Natural killer cell treated with Interleukin-12 subunit alpha and Interleukin-12 subunit beta and Interleukin-15 and Interleukin-18, amount 100 ng/mL, for 72 hours (primary cell): Measurements from ENCODE around the gene SCRN2. TPM values are rescaled to one million over a fixed set of nuclear protein-coding genes. Genes with fewer than 3 reads are reported as not detected.

Source experiments
- ATAC-seq, 2 donors: fragments of 150-1000 bp; cut with Tn5 transposase in 1 of 2; sonication (Bioruptor Pico), chemical (Tn5 transposase) in 1 of 2; 2 replicates each; pipeline ENCODE4 v1.10.0; 2021
- DNase-seq: peaks from one replicate; pipeline ENCODE4 v3.0.0; 2022; ENCODE audit warnings: low spot score
- H3K27ac Mint-ChIP-seq, 2 donors: 1 replicate in 1 of 2; 2 replicates in 1 of 2; pipeline ENCODE4 v1.8.0; 2022; ENCODE audit warnings: mixed read lengths in 2 of 2, mild to moderate bottlenecking in 1 of 2, moderate library complexity in 1 of 2
- H3K27me3 Mint-ChIP-seq, 2 donors: 1 replicate in 1 of 2; 2 replicates in 1 of 2; pipeline ENCODE4 v1.8.0; 2022; ENCODE audit warnings: mixed read lengths in 2 of 2
- H3K36me3 Mint-ChIP-seq: one replicate; pipeline ENCODE4 v1.8.0; 2022; ENCODE audit warnings: mixed read lengths
- H3K4me1 Mint-ChIP-seq, 2 donors: 1 replicate in 1 of 2; 2 replicates in 1 of 2; pipeline ENCODE4 v1.8.0; 2022; ENCODE audit warnings: low read depth in 2 of 2, mixed read lengths in 2 of 2, mild to moderate bottlenecking in 1 of 2
- H3K4me3 Mint-ChIP-seq: one replicate; pipeline ENCODE4 v1.8.0; 2022; ENCODE audit warnings: mixed read lengths
- H3K9me3 Mint-ChIP-seq: 2 replicates; pipeline ENCODE4 v1.8.0; 2022; ENCODE audit warnings: mixed read lengths
- total RNA-seq, 2 donors: library from RNA; stranded (reverse); gene quantifications; one replicate each; pipeline ENCODE4 v1.2.3, GENCODE V29; 2022

SCRN2 gene
- total RNA-seq, 2 donors from 2014 or later = 18.1 to 23.5 TPM

- H3K27ac Mint-ChIP-seq = no peak overlapping the region
- H3K36me3 Mint-ChIP-seq = peaks cover 6% of the 10 kb centered on the region
- H3K4me3 Mint-ChIP-seq = no peak overlapping the region
- no peaks in the 10 kb centered on the region for H3K27me3 Mint-ChIP-seq
- DNase-seq (no peak), ATAC-seq (no peak)
- peaks cover 14 to 17% of the 10 kb centered on the region in 2 donors for H3K4me1 Mint-ChIP-seq
- no peaks in the 10 kb centered on the region for H3K9me3 Mint-ChIP-seq
Measured at GRCh38 chr17:47806026-47806912, 34.8 kb downstream of the SCRN2 start.

GRCh38 chr17:47804461-47804860 is 36.6 kb downstream of the SCRN2 start:
- no peaks in the 10 kb centered on the region for H3K4me1 Mint-ChIP-seq
- H3K27me3 Mint-ChIP-seq = no peaks in the 10 kb centered on the region
- no peak overlapping the region for H3K27ac Mint-ChIP-seq

GRCh38 chr17:47803751-47804150 is 37.3 kb downstream of the SCRN2 start:
- DNase-seq (no peak), ATAC-seq (no peak)
- H3K4me1 Mint-ChIP-seq = no peaks in the 10 kb centered on the region
- no peaks in the 10 kb centered on the region for H3K9me3 Mint-ChIP-seq
- H3K4me3 Mint-ChIP-seq = no peak overlapping the region
- H3K36me3 Mint-ChIP-seq = no peaks in the 10 kb centered on the region
- H3K27me3 Mint-ChIP-seq = no peaks in the 10 kb centered on the region
- no peak overlapping the region for H3K27ac Mint-ChIP-seq

More at GRCh38 chr17:47804461-47804860, 36.6 kb downstream of the SCRN2 start:
- no peak for ATAC-seq
- Mint-ChIP-seq H3K4me3 (no peak overlapping the region), H3K9me3 (no peaks in the 10 kb centered on the region), H3K36me3 (no peaks in the 10 kb centered on the region)
- no peak for DNase-seq

GRCh38 chr17:47803201-47803600 is 37.9 kb downstream of the SCRN2 start:
- Mint-ChIP-seq H3K27ac (no peak overlapping the region), H3K4me1 (no peaks in the 10 kb centered on the region), H3K27me3 (no peaks in the 10 kb centered on the region), H3K9me3 (no peaks in the 10 kb centered on the region), H3K4me3 (no peak overlapping the region), H3K36me3 (no peaks in the 10 kb centered on the region)
- ATAC-seq = no peak
- DNase-seq = no peak

GRCh38 chr17:47802341-47803022 is 38.6 kb downstream of the SCRN2 start:
- Mint-ChIP-seq H3K36me3 (no peaks in the 10 kb centered on the region), H3K27ac (no peak overlapping the region), H3K27me3 (peaks cover 0 to 2% of the 10 kb centered on the region in 2 donors), H3K4me3 (no peak overlapping the region), H3K9me3 (no peaks in the 10 kb centered on the region), H3K4me1 (no peaks in the 10 kb centered on the region)
- no peak for DNase-seq
- ATAC-seq = peak; percentile 79 to 83

- H3K9me3 Mint-ChIP-seq = no peaks in the 10 kb centered on the region
- H3K27me3 Mint-ChIP-seq = peaks cover 0 to 3% of the 10 kb centered on the region in 2 donors
- H3K27ac Mint-ChIP-seq = no peak overlapping the region
- no peak overlapping the region for H3K4me3 Mint-ChIP-seq
- ATAC-seq = peak in 1 of 2 donors; percentile 12
- no peaks in the 10 kb centered on the region for H3K36me3 Mint-ChIP-seq
- DNase-seq = no peak
- no peaks in the 10 kb centered on the region for H3K4me1 Mint-ChIP-seq
Measured at GRCh38 chr17:47801906-47802305, 39.2 kb downstream of the SCRN2 start.

- Mint-ChIP-seq H3K36me3 (no peaks in the 10 kb centered on the region), H3K9me3 (no peaks in the 10 kb centered on the region), H3K4me1 (no peaks in the 10 kb centered on the region), H3K27ac (no peak overlapping the region), H3K4me3 (no peak overlapping the region), H3K27me3 (peaks cover 0 to 3% of the 10 kb centered on the region in 2 donors)
- ATAC-seq (no peak), DNase-seq (no peak)
Measured at GRCh38 chr17:47801176-47801765, 39.8 kb downstream of the SCRN2 start.

- Mint-ChIP-seq H3K36me3 (no peaks in the 10 kb centered on the region), H3K27ac (no peak overlapping the region), H3K4me1 (no peaks in the 10 kb centered on the region), H3K27me3 (peaks cover 0 to 3% of the 10 kb centered on the region in 2 donors), H3K4me3 (no peak overlapping the region), H3K9me3 (no peaks in the 10 kb centered on the region)
- ATAC-seq (no peak), DNase-seq (no peak)
Measured at GRCh38 chr17:47800686-47801085, 40.4 kb downstream of the SCRN2 start.

GRCh38 chr17:47797797-47798196 is 43.3 kb downstream of the SCRN2 start:
- Mint-ChIP-seq H3K27me3 (peaks cover 7 to 13% of the 10 kb centered on the region in 2 donors), H3K4me3 (no peak overlapping the region), H3K4me1 (no peaks in the 10 kb centered on the region), H3K27ac (no peak overlapping the region), H3K9me3 (no peaks in the 10 kb centered on the region), H3K36me3 (no peaks in the 10 kb centered on the region)
- no peak for DNase-seq
- no peak for ATAC-seq

GRCh38 chr17:47792979-47793378 is 48.1 kb downstream of the SCRN2 start:
- ATAC-seq = no peak
- Mint-ChIP-seq H3K4me1 (peaks cover 6 to 11% of the 10 kb centered on the region in 2 donors), H3K27ac (no peak overlapping the region), H3K9me3 (no peaks in the 10 kb centered on the region), H3K36me3 (peaks cover 5% of the 10 kb centered on the region), H3K27me3 (peaks cover 29 to 31% of the 10 kb centered on the region in 2 donors), H3K4me3 (no peak overlapping the region)
- DNase-seq = no peak

GRCh38 chr17:47792457-47792856 is 48.6 kb downstream of the SCRN2 start:
- ATAC-seq (no peak), DNase-seq (no peak)
- no peaks in the 10 kb centered on the region for H3K9me3 Mint-ChIP-seq
- no peak overlapping the region for H3K4me3 Mint-ChIP-seq
- peaks cover 6 to 11% of the 10 kb centered on the region in 2 donors for H3K4me1 Mint-ChIP-seq
- peaks cover 5% of the 10 kb centered on the region for H3K36me3 Mint-ChIP-seq
- no peak overlapping the region for H3K27ac Mint-ChIP-seq
- H3K27me3 Mint-ChIP-seq = peaks cover 31 to 34% of the 10 kb centered on the region in 2 donors

GRCh38 chr17:47791025-47791424 is 50.0 kb downstream of the SCRN2 start:
- H3K36me3 Mint-ChIP-seq = peaks cover 5% of the 10 kb centered on the region
- no peak overlapping the region for H3K27ac Mint-ChIP-seq
- no peak for DNase-seq
- H3K27me3 Mint-ChIP-seq = peaks cover 30 to 35% of the 10 kb centered on the region in 2 donors
- H3K4me3 Mint-ChIP-seq = peak overlapping the region; percentile 82
- H3K4me1 Mint-ChIP-seq = peaks cover 6 to 11% of the 10 kb centered on the region in 2 donors
- no peaks in the 10 kb centered on the region for H3K9me3 Mint-ChIP-seq
- ATAC-seq = no peak

- Mint-ChIP-seq H3K27me3 (peaks cover 27 to 30% of the 10 kb centered on the region in 2 donors), H3K9me3 (no peaks in the 10 kb centered on the region), H3K4me1 (peaks cover 6 to 11% of the 10 kb centered on the region in 2 donors), H3K36me3 (peaks cover 5% of the 10 kb centered on the region), H3K27ac (no peak overlapping the region), H3K4me3 (peak overlapping the region; percentile 82)
- DNase-seq = no peak
- peak; percentile 97 for ATAC-seq
Measured at GRCh38 chr17:47789611-47790561, 51.2 kb downstream of the SCRN2 start.
